MCF 10A (cell line): ENCODE results near the gene SRSF11. TPM values are rescaled to one million over a fixed set of nuclear protein-coding genes. Genes with fewer than 3 reads are reported as not detected.
"Not testable (repeated sequence)": the region's sequence is repeated elsewhere in the genome, so short reads cannot be mapped to it uniquely, and the experiment has no call there.

Experiments
- Bru-seq: library from RNA; stranded (reverse); fragments of 400-500 nt; gene quantifications from one replicate; lab custom pipeline; 2021; lab: Mats Ljungman, UMichigan
- BruChase-seq, 2 experiments: library from RNA; stranded (reverse); fragments of 400-500 nt; gene quantifications; one replicate each; lab custom pipeline; 2021; lab: Mats Ljungman, UMichigan
- BruUV-seq: library from RNA; stranded (reverse); fragments of 400-500 nt; replicated peaks from 2 replicates; lab custom pipeline; 2021; lab: Mats Ljungman, UMichigan
- CTCF ChIA-PET: fragments of 300-600 bp; sonication (Branson Sonifier 250); formaldehyde crosslinking; extraction: SDS; loops from one replicate; lab custom pipeline; 2021; ENCODE audit warnings: antibody characterized with exemption, inconsistent platforms; lab: Yijun Ruan, JAX
- POLR2A ChIA-PET: fragments of 300-600, 350-650 bp; sonication (Branson Sonifier 250); formaldehyde crosslinking; extraction: SDS; loops from one replicate; lab custom pipeline; 2020; ENCODE audit warnings: antibody characterized with exemption, inconsistent platforms; lab: Yijun Ruan, JAX
- DNase-seq: peaks from one replicate; pipeline ENCODE4 v3.0.0-alpha.2; 2018; ENCODE audit not compliant: unreplicated experiment
- H3K27ac Mint-ChIP-seq: one replicate; pipeline ENCODE4 v1.8.0; 2022; ENCODE audit warnings: mild to moderate bottlenecking, low read depth, mixed read lengths; ENCODE audit not compliant: unreplicated experiment
- H3K27me3 Mint-ChIP-seq: one replicate; pipeline ENCODE4 v1.8.0; 2022; ENCODE audit warnings: mixed read lengths; ENCODE audit not compliant: insufficient read depth, unreplicated experiment
- H3K36me3 Mint-ChIP-seq: one replicate; pipeline ENCODE4 v1.8.0; 2022; ENCODE audit warnings: mild to moderate bottlenecking, moderate library complexity, mixed read lengths; ENCODE audit not compliant: insufficient read depth, unreplicated experiment
- H3K4me1 Mint-ChIP-seq: one replicate; pipeline ENCODE4 v1.8.0; 2022; ENCODE audit warnings: mixed read lengths; ENCODE audit not compliant: insufficient read depth, unreplicated experiment
- H3K4me3 Mint-ChIP-seq: one replicate; pipeline ENCODE4 v1.8.0; 2022; ENCODE audit warnings: mild to moderate bottlenecking, moderate library complexity, mixed read lengths; ENCODE audit not compliant: unreplicated experiment
- H3K9me3 Mint-ChIP-seq: one replicate; pipeline ENCODE4 v1.8.0; 2022; ENCODE audit warnings: mixed read lengths; ENCODE audit not compliant: unreplicated experiment
- CTCF ChIP-seq: fragments of 200-600 bp; IDR thresholded peaks from one replicate; pipeline ENCODE4 v1.8.0; 2022; ENCODE audit warnings: antibody characterized with exemption, mild to moderate bottlenecking; ENCODE audit not compliant: unreplicated experiment
- intact Hi-C: fragments of 100-400 bp; cut with micrococcal nuclease; formaldehyde crosslinking; loops from 2 replicates; pipeline ENCODE4 v1.14.1; 2022
- long read RNA-seq: library from polyadenylated mRNA; stranded (forward); transcript quantifications from one replicate; pipeline ENCODE4 v2.0.0, GENCODE V29; 2022
- total RNA-seq: library from RNA; stranded (reverse); gene quantifications from 2 replicates; pipeline ENCODE4 v1.2.3, GENCODE V29; 2022

The SRSF11 gene, protein sequence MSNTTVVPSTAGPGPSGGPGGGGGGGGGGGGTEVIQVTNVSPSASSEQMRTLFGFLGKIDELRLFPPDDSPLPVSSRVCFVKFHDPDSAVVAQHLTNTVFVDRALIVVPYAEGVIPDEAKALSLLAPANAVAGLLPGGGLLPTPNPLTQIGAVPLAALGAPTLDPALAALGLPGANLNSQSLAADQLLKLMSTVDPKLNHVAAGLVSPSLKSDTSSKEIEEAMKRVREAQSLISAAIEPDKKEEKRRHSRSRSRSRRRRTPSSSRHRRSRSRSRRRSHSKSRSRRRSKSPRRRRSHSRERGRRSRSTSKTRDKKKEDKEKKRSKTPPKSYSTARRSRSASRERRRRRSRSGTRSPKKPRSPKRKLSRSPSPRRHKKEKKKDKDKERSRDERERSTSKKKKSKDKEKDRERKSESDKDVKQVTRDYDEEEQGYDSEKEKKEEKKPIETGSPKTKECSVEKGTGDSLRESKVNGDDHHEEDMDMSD
- 209 and 218 TPM in 2 replicates for total RNA-seq
- percentile 98 among the genes with signal in this experiment for Bru-seq, nascent RNA
- BruChase-seq, experiment 1, labeled RNA remaining after a 6-hour chase: percentile 97 among the genes with signal in this experiment
- BruChase-seq, experiment 2, labeled RNA remaining after a 2-hour chase: percentile 98 among the genes with signal in this experiment
- long read RNA-seq, full-length matches to known transcripts: 97 of 503 reads
- long read RNA-seq, partial matches to known transcripts: 243 of 503 reads
- long read RNA-seq, other reads (novel, unspliced or antisense): 163 of 503 reads

DNA sequence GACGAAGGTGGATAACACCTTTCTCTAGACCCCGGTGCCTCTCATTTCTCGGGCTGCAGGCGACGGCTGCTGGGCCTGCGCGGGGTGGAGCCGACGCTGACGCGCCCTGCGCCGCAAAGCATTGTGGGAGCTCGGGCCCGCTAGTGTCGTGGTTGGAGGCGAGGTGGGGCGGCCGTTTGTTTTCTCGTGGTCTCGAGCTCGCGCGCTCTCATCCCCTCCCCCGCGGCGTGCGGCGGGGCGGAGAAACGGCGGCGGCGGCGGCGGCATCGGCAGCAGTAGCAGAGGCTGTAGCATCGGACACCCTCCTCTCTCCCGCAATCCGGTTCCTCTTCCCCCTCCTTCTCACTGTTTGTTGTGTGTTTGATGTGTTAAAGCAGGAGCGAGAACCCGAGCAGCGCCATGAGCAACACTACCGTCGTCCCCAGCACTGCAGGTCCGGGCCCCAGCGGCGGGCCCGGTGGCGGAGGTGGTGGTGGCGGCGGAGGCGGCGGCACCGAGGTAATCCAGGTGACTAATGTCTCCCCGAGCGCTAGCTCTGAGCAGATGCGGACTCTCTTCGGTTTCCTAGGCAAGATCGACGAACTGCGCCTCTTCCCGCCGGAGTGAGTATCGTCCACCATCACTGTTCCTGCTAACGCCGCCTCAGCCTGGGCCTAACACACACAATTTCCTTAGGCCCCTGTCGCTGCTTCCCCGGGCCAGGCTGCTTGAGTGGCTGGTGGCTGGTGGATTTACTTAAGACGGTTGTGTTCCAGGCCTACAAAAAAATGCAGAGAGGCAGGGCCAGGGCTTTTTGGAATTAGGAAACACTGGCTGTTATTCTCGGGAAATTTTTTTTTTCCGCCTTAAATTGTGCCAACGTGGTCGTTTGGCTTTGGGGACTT lies at the start of gene SRSF11:
Gene SRSF11 (plus strand): TSS at position 143 of the 884 bp plus-strand sequence. CDS start 257 bp downstream, at position 400.
- Mint-ChIP-seq H3K27me3 (no peaks in the 10 kb centered on the region), H3K27ac (peak within 1 kb of the TSS; percentile 96), H3K36me3 (peaks cover 57% of the 10 kb centered on the region), H3K4me1 (peaks cover 21% of the 10 kb centered on the region), H3K9me3 (no peaks in the 10 kb centered on the region), H3K4me3 (peak within 1 kb of the TSS; percentile 78)
- ChIA-PET CTCF (interaction anchor here (0.6 to 1.9 kb wide), 7 partner anchors 10 to 291 kb away, joined by 3 to 11 read pairs (median 3); no protein-coding TSS in a partner anchor), POLR2A (interaction anchor here (0.7 to 9.9 kb wide), 15 partner anchors 9 to 859 kb away, joined by 3 to 193 read pairs (median 6); partner anchors contain the start of genes ANKRD13C, CTH, LRRC40 and ZRANB2)
- no TSS peak for BruUV-seq
- peak; percentile 93 for DNase-seq
- intact Hi-C loops: loop anchor here (1.0 to 10.0 kb wide), 2 partner anchors 88 to 193 kb away; partner anchors contain the start of gene CTH
- no peak for TF ChIP-seq CTCF

GRCh38 chr1:70171512-70171911 lies 49.7 kb upstream of the SRSF11 start:
- peaks cover 21% of the 10 kb centered on the region for H3K36me3 Mint-ChIP-seq
- H3K9me3 Mint-ChIP-seq: no peaks in the 10 kb centered on the region
- CTCF ChIA-PET: no interaction called here
- BruUV-seq: no TSS peak
- H3K4me1 Mint-ChIP-seq: no peaks in the 10 kb centered on the region
- POLR2A ChIA-PET: no interaction called here
- H3K4me3 Mint-ChIP-seq: no peak overlapping the region
- intact Hi-C loops: no loop called here
- TF ChIP-seq CTCF: no peak
- no peak overlapping the region for H3K27ac Mint-ChIP-seq
- H3K27me3 Mint-ChIP-seq: no peaks in the 10 kb centered on the region
- DNase-seq: no peak

DNA sequence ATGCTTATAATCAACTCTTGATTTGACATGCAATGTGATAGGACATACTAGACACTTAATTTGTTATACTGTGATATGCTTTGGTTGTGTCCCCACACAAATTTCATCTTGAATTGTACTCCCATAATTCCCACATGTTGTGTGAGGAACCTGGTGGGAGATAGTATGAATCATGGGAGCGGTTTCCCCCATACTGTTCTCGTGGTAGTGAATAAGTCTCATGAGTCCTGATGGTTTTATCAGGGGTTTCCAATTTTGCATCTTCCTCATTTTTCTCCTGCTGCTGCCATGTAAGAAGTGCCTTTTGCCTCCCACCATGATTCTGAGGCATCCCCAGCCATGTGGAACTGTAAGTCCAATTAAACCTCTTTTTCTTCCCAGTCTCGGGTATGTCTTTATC lies 36.0 kb upstream of the SRSF11 start:
- H3K27ac Mint-ChIP-seq, H3K4me3 Mint-ChIP-seq, intact Hi-C loops: not testable (repeated sequence)

GRCh38 chr1:70188522-70188921 lies 32.7 kb upstream of the SRSF11 start:
- Mint-ChIP-seq H3K4me3 (no peak overlapping the region), H3K36me3 (no peaks in the 10 kb centered on the region), H3K4me1 (peaks cover 8% of the 10 kb centered on the region), H3K27ac (no peak overlapping the region), H3K9me3 (no peaks in the 10 kb centered on the region), H3K27me3 (no peaks in the 10 kb centered on the region)
- DNase-seq: no peak
- TF ChIP-seq CTCF: no peak
- ChIA-PET CTCF (interaction anchor here (0.7 to 1.1 kb wide), 2 partner anchors 293 to 501 kb away, joined by 3 to 4 read pairs; no protein-coding TSS in a partner anchor), POLR2A (interaction anchor here (1.5 kb wide), 1 partner anchor 16 kb away, joined by 6 read pairs; the partner anchor contains the start of gene LRRC40)
- intact Hi-C loops: no loop called here
- no TSS peak for BruUV-seq

More for the DNA sequence above, 36.0 kb upstream of the SRSF11 start:
- H3K4me1 Mint-ChIP-seq, H3K36me3 Mint-ChIP-seq, BruUV-seq, H3K9me3 Mint-ChIP-seq, CTCF ChIA-PET, POLR2A ChIA-PET, DNase-seq, H3K27me3 Mint-ChIP-seq: not testable (repeated sequence)
